HEK293 (cell line): ENCODE results near the gene HES3.
A peak's percentile ranks its signal among the peaks of the same experiment; 100 is the strongest.

Experiments used
- GLIS1 ChIP-seq: fragments of 450-650 bp; formaldehyde crosslinking; IDR thresholded peaks from 2 replicates; pipeline ENCODE4 v1.5.1; 2016; ENCODE audit warnings: missing biosample characterization, missing genetic modification characterization
- GLIS2 ChIP-seq: fragments of 450-650 bp; formaldehyde crosslinking; IDR thresholded peaks from 2 replicates; pipeline ENCODE4 v1.5.1; 2016; ENCODE audit warnings: missing biosample characterization, missing genetic modification characterization
- HOXD13 ChIP-seq: sonication (generic); formaldehyde crosslinking; IDR thresholded peaks from 2 replicates; pipeline ENCODE4 v1.8.0; 2022; ENCODE audit warnings: missing genetic modification reagents, borderline replicate concordance
- KLF1 ChIP-seq: fragments of 450-650 bp; formaldehyde crosslinking; IDR thresholded peaks from 2 replicates; pipeline ENCODE4 v1.5.1; 2016; ENCODE audit warnings: missing biosample characterization, missing genetic modification characterization
- KLF8 ChIP-seq: fragments of 450-650 bp; formaldehyde crosslinking; IDR thresholded peaks from 2 replicates; pipeline ENCODE4 v1.5.1; 2016; ENCODE audit warnings: missing biosample characterization, missing genetic modification characterization
- OSR2 ChIP-seq: fragments of 450-650 bp; formaldehyde crosslinking; IDR thresholded peaks from 2 replicates; pipeline ENCODE4 v1.5.1; 2016; ENCODE audit warnings: missing biosample characterization, missing genetic modification characterization
- PATZ1 ChIP-seq: fragments of 450-650 bp; formaldehyde crosslinking; IDR thresholded peaks from 2 replicates; pipeline ENCODE4 v1.5.1; 2016; ENCODE audit warnings: missing biosample characterization, missing genetic modification characterization
- PRDM10 ChIP-seq: fragments of 450-650 bp; formaldehyde crosslinking; IDR thresholded peaks from 2 replicates; pipeline ENCODE4 v1.5.1; 2016; ENCODE audit warnings: missing biosample characterization, missing genetic modification characterization
- ZBTB10 ChIP-seq: fragments of 450-650 bp; formaldehyde crosslinking; IDR thresholded peaks from 2 replicates; pipeline ENCODE4 v1.5.1; 2016; ENCODE audit warnings: missing biosample characterization, missing genetic modification characterization
- ZBTB7A ChIP-seq: fragments of 450-650 bp; formaldehyde crosslinking; IDR thresholded peaks from 2 replicates; pipeline ENCODE4 v1.5.1; 2016; ENCODE audit warnings: low read depth, missing biosample characterization, missing genetic modification characterization
- ZBTB8A ChIP-seq: fragments of 450-650 bp; formaldehyde crosslinking; IDR thresholded peaks from 2 replicates; pipeline ENCODE4 v1.5.1; 2016; ENCODE audit warnings: missing biosample characterization, missing genetic modification characterization
- ZFP3 ChIP-seq: fragments of 450-650 bp; formaldehyde crosslinking; IDR thresholded peaks from 2 replicates; pipeline ENCODE4 v1.5.1; 2016; ENCODE audit warnings: low read depth, missing biosample characterization, missing genetic modification characterization
- ZNF146 ChIP-seq: fragments of 450-650 bp; formaldehyde crosslinking; IDR thresholded peaks from 2 replicates; pipeline ENCODE4 v1.5.1; 2016; ENCODE audit warnings: missing biosample characterization, missing genetic modification characterization
- ZNF221 ChIP-seq: fragments of 450-650 bp; formaldehyde crosslinking; IDR thresholded peaks from 2 replicates; pipeline ENCODE4 v1.5.1; 2017; ENCODE audit warnings: missing biosample characterization, missing genetic modification characterization, borderline replicate concordance
- ZNF404 ChIP-seq: fragments of 450-650 bp; formaldehyde crosslinking; IDR thresholded peaks from 2 replicates; pipeline ENCODE4 v1.5.1; 2017; ENCODE audit warnings: missing biosample characterization, missing genetic modification characterization
- ZNF423 ChIP-seq: fragments of 450-650 bp; formaldehyde crosslinking; IDR thresholded peaks from 2 replicates; pipeline ENCODE4 v1.5.1; 2016; ENCODE audit warnings: missing biosample characterization, missing genetic modification characterization
- ZNF510 ChIP-seq: fragments of 450-650 bp; formaldehyde crosslinking; IDR thresholded peaks from 2 replicates; pipeline ENCODE4 v1.5.1; 2018; ENCODE audit warnings: mild to moderate bottlenecking, missing genetic modification characterization, missing biosample characterization; ENCODE audit not compliant: insufficient replicate concordance
- ZNF654 ChIP-seq: fragments of 450-650 bp; formaldehyde crosslinking; IDR thresholded peaks from 2 replicates; pipeline ENCODE4 v1.5.1; 2016; ENCODE audit warnings: low read depth, missing biosample characterization, missing genetic modification characterization
- ZXDB ChIP-seq: fragments of 450-650 bp; formaldehyde crosslinking; IDR thresholded peaks from 2 replicates; pipeline ENCODE4 v1.5.1; 2016; ENCODE audit warnings: missing biosample characterization, missing genetic modification characterization
- TF ChIP-seq, protein P1 (sequence below): fragments of 450-650 bp; formaldehyde crosslinking; IDR thresholded peaks from 2 replicates; pipeline ENCODE4; 2016; ENCODE audit warnings: missing biosample characterization, missing genetic modification characterization
- TF ChIP-seq, protein P2 (sequence below): fragments of 450-650 bp; formaldehyde crosslinking; IDR thresholded peaks from 2 replicates; pipeline ENCODE4 v1.5.1; 2016; ENCODE audit warnings: missing biosample characterization, missing genetic modification characterization
- TF ChIP-seq, protein P3 (sequence below): fragments of 450-650 bp; formaldehyde crosslinking; IDR thresholded peaks from 2 replicates; pipeline ENCODE4 v1.5.1; 2016; ENCODE audit warnings: missing biosample characterization, missing genetic modification characterization

Gene HES3

DNA sequence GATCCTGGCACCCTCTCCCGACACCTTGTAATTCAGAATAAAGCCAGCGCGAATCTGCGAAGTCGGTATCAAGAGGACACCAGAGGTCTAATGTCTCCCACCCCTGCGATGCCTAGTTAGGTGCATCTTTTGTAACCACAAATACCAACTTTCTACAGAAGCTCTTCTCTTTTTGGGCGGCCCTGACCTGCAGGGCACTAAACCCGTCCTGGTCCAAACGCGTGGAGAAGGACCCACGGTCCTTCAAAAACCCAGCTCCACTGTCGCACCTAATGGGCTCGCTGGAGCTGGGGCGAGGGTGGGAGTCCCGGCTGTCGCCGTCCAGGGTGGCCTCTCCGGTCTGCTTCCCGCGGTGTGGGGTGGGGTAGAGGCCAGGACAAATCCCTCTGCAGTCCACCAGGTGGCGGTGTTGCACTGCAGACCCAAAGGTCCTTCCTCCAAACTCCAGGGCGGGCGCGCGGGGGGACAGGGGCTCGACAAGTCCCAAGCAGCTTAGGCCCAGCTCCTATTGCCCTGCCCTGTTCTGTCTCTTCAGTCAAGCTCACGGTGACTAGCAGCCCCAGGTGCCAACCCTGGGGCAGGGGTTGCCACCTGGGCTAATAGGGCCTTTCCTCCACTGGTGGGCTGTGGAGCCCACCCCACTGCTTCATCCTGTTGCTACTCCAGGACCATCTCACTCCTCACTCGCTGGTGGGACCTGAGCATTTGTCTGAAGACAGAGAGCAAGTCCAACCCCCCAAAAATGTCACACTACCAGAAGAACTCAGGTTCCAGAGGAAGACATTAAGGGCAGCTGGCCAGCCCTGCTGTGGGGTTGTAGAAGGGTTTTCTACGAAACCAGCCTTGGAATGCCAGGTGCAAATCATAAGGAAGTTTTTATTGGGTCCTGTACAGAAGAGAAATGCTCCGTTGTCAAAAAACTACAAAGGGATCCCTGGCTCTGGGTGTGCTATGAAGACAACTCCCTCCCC is 2.8 kb downstream of the HES3 start (continued):
- TF ChIP-seq, protein P1, sequence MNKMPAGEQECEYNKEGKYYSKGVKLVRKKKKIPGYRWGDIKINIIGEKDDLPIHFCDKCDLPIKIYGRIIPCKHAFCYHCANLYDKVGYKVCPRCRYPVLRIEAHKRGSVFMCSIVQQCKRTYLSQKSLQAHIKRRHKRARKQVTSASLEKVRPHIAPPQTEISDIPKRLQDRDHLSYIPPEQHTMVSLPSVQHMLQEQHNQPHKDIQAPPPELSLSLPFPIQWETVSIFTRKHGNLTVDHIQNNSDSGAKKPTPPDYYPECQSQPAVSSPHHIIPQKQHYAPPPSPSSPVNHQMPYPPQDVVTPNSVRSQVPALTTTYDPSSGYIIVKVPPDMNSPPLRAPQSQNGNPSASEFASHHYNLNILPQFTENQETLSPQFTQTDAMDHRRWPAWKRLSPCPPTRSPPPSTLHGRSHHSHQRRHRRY, result no peak
- TF ChIP-seq ZNF423 (tag by site-specific recombination) (peak; percentile 84; the same call in 1 of the 2 replicates), GLIS1 (tag by site-specific recombination) (peak; percentile 83), ZBTB8A (tag by site-specific recombination) (peak; percentile 25; the same call in 1 of the 2 replicates), GLIS2 (tag by site-specific recombination) (peak; percentile 94), ZNF404 (no peak), ZNF146 (tag by site-specific recombination) (0 out of 2 replicates have a peak, but pooled peaks have one; percentile 4), PRDM10 (no peak), PATZ1 (tag by site-specific recombination) (peak; percentile 90), KLF1 (peak; percentile 54; the same call in 1 of the 2 replicates), ZBTB10 (tag by site-specific recombination) (peak; percentile 77), ZNF510 (tag by site-specific recombination) (no peak), ZNF221 (no peak), ZFP3 (tag by site-specific recombination) (no peak), KLF8 (tag by site-specific recombination) (peak; percentile 86), ZXDB (tag by site-specific recombination) (0 out of 2 replicates have a peak, but pooled peaks have one; percentile 31), OSR2 (tag by site-specific recombination) (0 out of 2 replicates have a peak, but pooled peaks have one; percentile 23), ZBTB7A (tag by site-specific recombination) (peak; percentile 80; the same call in 1 of the 2 replicates), HOXD13 (no peak), ZNF654 (tag by site-specific recombination) (peak; percentile 86)
- TF ChIP-seq, protein P2, sequence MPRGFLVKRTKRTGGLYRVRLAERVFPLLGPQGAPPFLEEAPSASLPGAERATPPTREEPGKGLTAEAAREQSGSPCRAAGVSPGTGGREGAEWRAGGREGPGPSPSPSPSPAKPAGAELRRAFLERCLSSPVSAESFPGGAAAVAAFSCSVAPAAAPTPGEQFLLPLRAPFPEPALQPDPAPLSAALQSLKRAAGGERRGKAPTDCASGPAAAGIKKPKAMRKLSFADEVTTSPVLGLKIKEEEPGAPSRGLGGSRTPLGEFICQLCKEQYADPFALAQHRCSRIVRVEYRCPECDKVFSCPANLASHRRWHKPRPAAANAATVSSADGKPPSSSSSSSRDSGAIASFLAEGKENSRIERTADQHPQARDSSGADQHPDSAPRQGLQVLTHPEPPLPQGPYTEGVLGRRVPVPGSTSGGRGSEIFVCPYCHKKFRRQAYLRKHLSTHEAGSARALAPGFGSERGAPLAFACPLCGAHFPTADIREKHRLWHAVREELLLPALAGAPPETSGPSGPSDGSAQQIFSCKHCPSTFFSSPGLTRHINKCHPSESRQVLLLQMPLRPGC (tag by site-specific recombination), result no peak
- TF ChIP-seq, protein P3, sequence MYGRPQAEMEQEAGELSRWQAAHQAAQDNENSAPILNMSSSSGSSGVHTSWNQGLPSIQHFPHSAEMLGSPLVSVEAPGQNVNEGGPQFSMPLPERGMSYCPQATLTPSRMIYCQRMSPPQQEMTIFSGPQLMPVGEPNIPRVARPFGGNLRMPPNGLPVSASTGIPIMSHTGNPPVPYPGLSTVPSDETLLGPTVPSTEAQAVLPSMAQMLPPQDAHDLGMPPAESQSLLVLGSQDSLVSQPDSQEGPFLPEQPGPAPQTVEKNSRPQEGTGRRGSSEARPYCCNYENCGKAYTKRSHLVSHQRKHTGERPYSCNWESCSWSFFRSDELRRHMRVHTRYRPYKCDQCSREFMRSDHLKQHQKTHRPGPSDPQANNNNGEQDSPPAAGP (tag by site-specific recombination), result peak; percentile 80
